ENCODE measurements around the gene POSTN.
"Not testable (repeated sequence)": the region's sequence is repeated elsewhere in the genome, so short reads cannot be mapped to it uniquely, and the experiment has no call there.

POSTN gene

GRCh38 chr13:37596805-37597204 lies 1.8 kb downstream of the POSTN start:
- DNase-seq: no peak

- peak; percentile 12 for DNase-seq
These were observed 3.4 kb downstream of the POSTN start for GRCh38 chr13:37595162-37595561.

- DNase-seq: peak; percentile 37
These were observed 4.0 kb downstream of the POSTN start for GRCh38 chr13:37594550-37594949.

GRCh38 chr13:37589381-37589780 lies 9.2 kb downstream of the POSTN start:
- not testable (repeated sequence) for DNase-seq

GRCh38 chr13:37587236-37587635 lies 11.3 kb downstream of the POSTN start:
- DNase-seq: no peak

GRCh38 chr13:37586164-37586563 lies 12.4 kb downstream of the POSTN start:
- DNase-seq: no peak

GRCh38 chr13:37585541-37585940 lies 13.0 kb downstream of the POSTN start:
- DNase-seq: no peak

GRCh38 chr13:37576601-37577000 lies 22.0 kb downstream of the POSTN start:
- DNase-seq: no peak

- no peak for DNase-seq
These were observed 33.1 kb downstream of the POSTN start for GRCh38 chr13:37565425-37565824.

GRCh38 chr13:37561031-37561430 lies 37.5 kb downstream of the POSTN start:
- no peak for DNase-seq

GRCh38 chr13:37560526-37560925 lies 38.0 kb downstream of the POSTN start:
- no peak for DNase-seq

GRCh38 chr13:37558766-37559165 lies 39.8 kb downstream of the POSTN start:
- DNase-seq: not testable (repeated sequence)

- DNase-seq: no peak
These were observed 52.5 kb downstream of the POSTN start for GRCh38 chr13:37546087-37546486.

GRCh38 chr13:37544995-37545394 lies 53.6 kb downstream of the POSTN start:
- DNase-seq: no peak

- no peak for DNase-seq
These were observed 58.5 kb downstream of the POSTN start for GRCh38 chr13:37539976-37540605.

- DNase-seq: no peak
These were observed 59.4 kb downstream of the POSTN start for GRCh38 chr13:37539170-37539569.

- no peak for DNase-seq
These were observed 63.1 kb downstream of the POSTN start for GRCh38 chr13:37535501-37535900.

GRCh38 chr13:37534676-37535075 lies 63.9 kb downstream of the POSTN start:
- no peak for DNase-seq

- DNase-seq: peak; percentile 32
These were observed 64.4 kb downstream of the POSTN start for GRCh38 chr13:37534181-37534580.

GRCh38 chr13:37531049-37531448 lies 67.5 kb downstream of the POSTN start:
- no peak for DNase-seq

GRCh38 chr13:37529751-37530385 lies 68.7 kb downstream of the POSTN start:
- no peak for DNase-seq

GRCh38 chr13:37526710-37527473 lies 71.7 kb downstream of the POSTN start:
- DNase-seq: no peak

- DNase-seq: no peak
These were observed 83.3 kb downstream of the POSTN start for GRCh38 chr13:37515226-37515625.

Measured in DMS53 (cell line).